ENCODE measurements around the gene ARMH1.
A peak's percentile ranks its signal among the peaks of the same experiment; 100 is the strongest.
"Not testable (repeated sequence)": the region's sequence is repeated elsewhere in the genome, so short reads cannot be mapped to it uniquely, and the experiment has no call there.

The ARMH1 gene

GRCh38 chr1:44664730-44665370 lies 9.7 kb upstream of the ARMH1 start:
- no peak for DNase-seq

GRCh38 chr1:44666719-44667118 lies 7.8 kb upstream of the ARMH1 start:
- not testable (repeated sequence) for DNase-seq

GRCh38 chr1:44670751-44671640 lies 3.5 kb upstream of the ARMH1 start:
- DNase-seq: peak in 4 of 56 donors; percentile 24 to 34 (median 28)

- DNase-seq: peak in 14 of 56 donors; percentile 11 to 44 (median 22)
Observed at GRCh38 chr1:44672254-44672955, 2.1 kb upstream of the ARMH1 start.

GRCh38 chr1:44672961-44673674 lies 1.4 kb upstream of the ARMH1 start:
- peak in 1 of 56 donors; percentile 57 for DNase-seq

- DNase-seq: peak in 1 of 56 donors; percentile 57
Observed at GRCh38 chr1:44673675-44674112, 820 bp upstream of the ARMH1 start.

GRCh38 chr1:44675186-44675585 lies 672 bp downstream of the ARMH1 start:
- no peak for DNase-seq

- DNase-seq: no peak
Observed at GRCh38 chr1:44676484-44677200, 2.1 kb downstream of the ARMH1 start.

GRCh38 chr1:44677201-44677766 lies 2.8 kb downstream of the ARMH1 start:
- DNase-seq: no peak

GRCh38 chr1:44678120-44678519 lies 3.6 kb downstream of the ARMH1 start:
- DNase-seq: no peak

GRCh38 chr1:44678626-44679025 lies 4.1 kb downstream of the ARMH1 start:
- DNase-seq: no peak

GRCh38 chr1:44679468-44679867 lies 5.0 kb downstream of the ARMH1 start:
- DNase-seq: no peak

- no peak for DNase-seq
Observed at GRCh38 chr1:44681905-44682882, 7.7 kb downstream of the ARMH1 start.

- no peak for DNase-seq
Observed at GRCh38 chr1:44682883-44683265, 8.4 kb downstream of the ARMH1 start.

- no peak for DNase-seq
Observed at GRCh38 chr1:44684525-44684924, 10.0 kb downstream of the ARMH1 start.

- DNase-seq: no peak
Observed at GRCh38 chr1:44685218-44685617, 10.7 kb downstream of the ARMH1 start.

- DNase-seq: no peak
Observed at GRCh38 chr1:44685881-44686280, 11.4 kb downstream of the ARMH1 start.

GRCh38 chr1:44688760-44689446 lies 14.4 kb downstream of the ARMH1 start:
- DNase-seq: no peak

- no peak for DNase-seq
Observed at GRCh38 chr1:44689447-44689765, 14.9 kb downstream of the ARMH1 start.
